ENCODE measurements around the gene TMEM53.

Gene TMEM53

GRCh38 chr1:44698138-44698537, 23.9 kb upstream of the TMEM53 start:
- no peak for DNase-seq (ENCODE audit: low read depth in 2 of 2)

DNA sequence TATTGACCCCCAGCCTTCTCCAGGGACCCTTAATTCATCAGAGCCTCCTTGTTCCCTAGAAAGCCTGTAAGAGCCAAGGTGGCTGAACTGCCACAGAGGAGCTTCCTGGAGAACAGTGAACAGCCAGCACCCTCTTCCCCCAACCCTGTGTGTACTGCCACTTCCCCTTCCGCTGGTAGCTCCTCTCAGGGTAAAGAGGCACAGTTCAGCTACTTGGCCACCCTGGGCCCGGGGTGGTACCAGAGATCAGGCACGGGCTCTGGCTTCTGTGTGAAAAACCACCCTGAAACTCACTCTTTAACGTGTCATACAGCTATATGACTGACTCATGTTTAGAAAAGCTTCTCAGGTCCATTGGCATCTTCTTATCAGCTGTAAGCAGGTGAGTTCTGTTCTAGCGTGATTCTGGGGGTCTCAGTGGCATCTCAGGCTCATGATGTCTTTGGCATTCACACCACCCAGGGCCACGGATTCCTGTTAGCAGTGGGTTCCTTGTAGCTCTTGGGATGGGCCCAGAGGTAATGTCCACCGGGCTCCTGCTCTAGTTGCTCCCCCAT, 22.6 kb upstream of the TMEM53 start:
- no peak for DNase-seq (ENCODE audit: low read depth in 2 of 2)

DNA sequence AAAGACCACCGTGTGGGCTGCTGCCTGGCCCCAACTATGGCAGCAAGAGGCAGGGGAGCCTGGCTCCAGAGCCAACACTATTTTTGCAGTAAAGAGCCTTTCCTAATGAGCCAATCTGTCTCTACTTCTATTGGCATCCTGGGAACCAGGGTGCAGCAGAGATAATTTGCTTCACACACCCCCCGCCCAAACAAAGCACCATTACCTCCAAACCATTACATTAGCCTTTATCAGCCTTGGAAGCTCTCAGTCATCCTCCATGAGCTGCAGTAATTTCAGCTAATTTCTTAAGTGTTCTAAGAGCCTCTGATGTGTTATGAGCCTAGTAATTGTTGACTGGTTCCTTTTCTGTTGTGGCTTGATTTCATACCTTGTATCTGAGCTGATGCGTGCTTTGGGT, 21.8 kb upstream of the TMEM53 start:
- no peak for DNase-seq (ENCODE audit: low read depth in 2 of 2)

- DNase-seq (ENCODE audit: low read depth in 2 of 2) = no peak
Observed at GRCh38 chr1:44695671-44696070, 21.4 kb upstream of the TMEM53 start.

- no peak for DNase-seq (ENCODE audit: low read depth in 2 of 2)
Observed at GRCh38 chr1:44694863-44695478, 20.7 kb upstream of the TMEM53 start.

DNA sequence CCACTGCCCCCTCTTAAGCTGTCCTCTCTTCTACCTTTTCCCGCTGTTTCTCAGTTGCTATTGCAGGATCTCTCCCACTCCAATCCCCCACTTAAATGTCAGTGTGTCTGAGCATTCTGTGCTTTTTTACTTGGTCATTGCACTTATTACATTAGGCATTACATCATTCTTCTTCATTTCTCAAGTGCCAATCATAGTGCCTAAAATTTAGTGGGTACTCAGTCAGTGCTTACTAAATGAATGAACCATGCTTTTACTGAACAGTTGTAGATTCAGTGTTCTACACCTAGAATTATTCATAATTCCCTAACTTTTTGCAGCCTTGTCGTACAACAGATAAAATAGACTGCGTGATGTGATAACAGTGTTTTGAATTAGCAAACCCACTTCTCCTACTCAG, 19.6 kb upstream of the TMEM53 start:
- DNase-seq (ENCODE audit: low read depth in 2 of 2) = no peak

DNA sequence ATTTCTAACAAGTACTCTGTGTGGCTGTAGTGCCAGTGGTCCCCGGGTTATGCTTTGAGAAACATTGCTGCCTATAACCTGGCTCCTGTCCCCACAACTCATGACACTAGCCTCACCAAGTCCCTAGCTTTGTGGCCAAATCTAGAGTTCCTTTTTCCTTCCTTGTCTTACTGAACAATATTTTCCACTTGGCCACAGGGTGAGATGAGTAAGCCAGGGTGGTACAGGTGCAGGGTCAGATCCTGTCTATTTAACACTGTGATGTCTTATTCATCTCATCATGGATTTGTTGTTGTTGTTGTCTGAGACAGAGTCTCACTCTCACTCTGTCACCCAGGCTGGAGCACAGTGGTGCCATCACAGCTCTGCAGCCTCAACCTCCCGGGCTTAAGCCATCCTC, 18.9 kb upstream of the TMEM53 start:
- DNase-seq (ENCODE audit: low read depth in 2 of 2) = no peak

DNA sequence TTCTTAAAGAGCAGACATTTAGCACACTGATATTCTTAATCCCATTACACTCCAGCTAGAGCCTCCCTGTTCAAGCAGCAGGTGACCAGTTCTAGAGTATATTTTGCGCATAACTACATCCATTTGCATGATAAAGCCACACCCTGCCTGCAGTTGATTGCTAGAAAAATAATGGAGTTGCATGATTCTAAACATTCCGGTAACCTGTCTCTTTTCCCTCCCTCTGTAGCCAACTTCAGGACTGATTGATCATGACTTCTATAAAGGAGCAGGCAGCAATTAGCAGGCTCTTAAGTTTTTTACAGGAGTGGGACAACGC, 15.1 kb upstream of the TMEM53 start:
- no peak for DNase-seq (ENCODE audit: low read depth in 2 of 2)

DNA sequence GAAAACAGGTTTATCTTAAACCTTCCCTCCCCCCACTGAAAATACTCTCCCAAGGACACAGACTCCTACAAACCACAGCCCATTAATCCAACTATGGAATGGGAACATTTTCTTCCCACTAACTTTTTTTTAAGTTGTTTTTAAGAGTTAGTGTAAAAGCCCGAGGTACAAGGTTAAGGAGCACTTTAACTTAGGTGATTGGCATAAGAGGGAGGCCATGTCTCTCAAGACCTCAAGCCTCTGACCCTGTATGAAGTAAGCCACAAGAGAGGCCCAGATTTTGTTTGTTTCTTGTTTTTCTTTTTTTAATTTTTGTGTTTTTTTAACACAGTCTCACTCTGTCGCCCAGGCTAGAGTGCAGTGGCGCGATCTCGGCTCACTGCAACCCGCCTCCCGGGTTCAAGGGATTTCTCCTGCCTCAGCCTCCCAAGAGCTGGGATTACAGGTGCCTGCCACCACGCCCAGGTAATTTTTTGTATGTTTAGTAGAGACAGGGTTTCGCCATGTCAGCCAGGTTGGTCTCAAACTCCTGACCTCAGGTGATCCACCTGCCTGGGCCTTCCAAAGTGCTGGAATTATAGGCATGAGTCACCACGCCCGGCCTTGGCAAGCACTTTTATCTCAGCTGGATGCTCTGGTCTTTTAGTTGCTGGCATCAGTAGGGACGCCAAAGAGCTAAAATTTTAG, 14.6 kb upstream of the TMEM53 start:
- no peak for DNase-seq (ENCODE audit: low read depth in 2 of 2)

- no peak for DNase-seq (ENCODE audit: low read depth in 2 of 2)
Observed at GRCh38 chr1:44685881-44686280, 11.6 kb upstream of the TMEM53 start.

DNA sequence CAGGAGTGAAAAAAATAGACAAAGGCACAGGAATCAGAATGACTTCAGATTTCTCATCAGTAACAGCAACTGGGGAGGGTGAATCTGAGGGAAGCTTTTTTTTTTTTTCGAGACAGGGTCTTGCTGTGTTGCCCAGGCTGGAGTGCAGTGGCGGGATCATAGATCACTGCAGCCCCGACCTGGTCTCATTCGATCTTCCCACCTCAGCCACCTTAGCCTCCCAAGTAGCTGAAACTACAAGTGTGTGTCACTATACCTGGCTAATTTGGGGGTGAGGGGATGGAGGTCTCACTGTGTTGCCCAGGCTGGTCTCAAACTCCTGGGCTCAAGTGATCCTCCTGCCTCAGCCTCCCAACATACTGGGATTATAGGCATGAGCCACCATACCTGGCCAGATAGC, 10.9 kb upstream of the TMEM53 start:
- no peak for DNase-seq (ENCODE audit: low read depth in 2 of 2)

- no peak for DNase-seq (ENCODE audit: low read depth in 2 of 2)
Observed at GRCh38 chr1:44684525-44684924, 10.2 kb upstream of the TMEM53 start.

- no peak for DNase-seq (ENCODE audit: low read depth in 2 of 2)
Observed at GRCh38 chr1:44682883-44683265, 8.6 kb upstream of the TMEM53 start.

DNA sequence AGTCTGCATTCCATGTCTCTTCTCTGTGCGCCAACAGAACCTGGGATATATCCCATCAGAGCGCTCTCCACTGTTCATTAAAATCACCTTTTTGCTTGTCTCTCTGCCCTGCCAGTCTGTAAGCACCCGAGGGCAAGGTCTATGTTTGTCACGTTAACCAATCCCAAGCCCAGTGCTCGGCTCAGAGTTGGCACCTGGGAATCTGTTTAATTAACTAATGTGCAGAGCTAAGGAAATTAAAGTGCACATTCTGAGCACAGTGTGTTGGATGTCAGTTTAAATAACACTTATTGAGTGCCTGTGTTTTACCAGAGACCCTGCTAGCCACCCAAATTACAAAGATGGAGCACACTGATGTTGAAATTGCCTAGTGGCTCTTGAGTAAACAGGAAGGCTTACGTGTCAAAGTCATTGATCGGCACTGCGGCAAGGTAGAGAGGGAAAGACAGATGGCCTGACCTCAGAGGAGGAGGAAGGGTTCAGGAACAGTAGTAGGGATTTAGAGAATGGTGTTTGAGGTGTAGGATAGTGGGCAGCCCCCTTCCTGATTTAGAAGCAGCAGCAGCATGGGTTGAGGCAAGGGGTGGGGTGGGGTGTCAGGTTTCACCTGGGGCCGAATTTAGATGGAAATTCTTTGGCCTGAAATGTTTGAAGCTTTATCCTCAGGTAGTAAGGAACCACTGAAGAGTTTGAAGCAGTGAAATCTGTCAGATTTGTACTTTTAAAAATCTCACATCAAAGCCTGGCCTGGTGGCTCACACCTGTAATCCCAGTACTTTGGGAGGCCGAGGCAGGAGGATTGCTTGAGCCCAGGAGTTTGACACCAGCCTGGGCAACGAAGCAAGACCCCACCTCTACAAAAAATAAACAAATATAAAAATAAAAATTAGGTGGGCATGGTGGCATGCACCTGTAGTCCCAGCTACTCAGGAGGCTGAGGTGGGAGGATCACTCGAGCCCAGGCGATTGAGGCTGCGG, 7.9 kb upstream of the TMEM53 start:
- DNase-seq (ENCODE audit: low read depth in 2 of 2) = no peak

DNA sequence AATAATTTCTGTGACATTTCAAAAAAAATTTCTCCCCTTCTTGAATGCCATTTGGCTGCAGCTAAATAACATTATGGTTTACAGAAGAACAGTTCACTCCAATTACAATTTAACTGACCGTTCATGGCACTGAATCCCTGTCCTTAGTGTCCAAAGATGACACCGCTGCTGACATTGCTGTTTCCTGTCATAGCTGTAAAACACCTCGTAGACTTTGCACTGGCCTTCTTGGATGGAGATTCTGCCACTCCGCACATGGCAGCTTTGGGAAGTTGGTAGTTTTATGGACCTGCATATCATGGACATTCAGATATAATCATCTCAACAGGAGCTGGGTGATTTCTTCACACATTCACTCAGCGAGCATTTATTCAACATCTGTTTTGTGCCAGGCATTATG, 5.2 kb upstream of the TMEM53 start:
- no peak for DNase-seq (ENCODE audit: low read depth in 2 of 2)

DNA sequence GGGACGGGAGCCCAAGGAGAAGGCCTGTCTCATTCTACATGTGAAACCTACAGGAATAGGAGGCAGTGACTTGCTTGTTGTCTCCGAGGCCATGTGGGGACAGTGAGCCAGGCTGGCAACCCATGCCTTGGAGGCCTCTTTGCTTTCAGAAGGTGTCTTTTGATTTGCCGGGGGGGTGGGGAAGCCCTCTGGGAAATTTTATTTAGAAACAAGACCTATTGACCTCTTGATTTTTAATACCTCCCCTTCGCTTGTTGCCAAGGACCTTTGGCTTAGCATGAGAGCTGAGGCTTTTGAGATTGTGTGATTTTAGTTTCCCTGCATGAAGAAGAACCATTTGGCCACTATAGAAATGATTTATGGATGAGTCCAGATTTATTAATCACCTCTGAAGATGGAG, 4.3 kb upstream of the TMEM53 start:
- no peak for DNase-seq (ENCODE audit: low read depth in 2 of 2)

DNA sequence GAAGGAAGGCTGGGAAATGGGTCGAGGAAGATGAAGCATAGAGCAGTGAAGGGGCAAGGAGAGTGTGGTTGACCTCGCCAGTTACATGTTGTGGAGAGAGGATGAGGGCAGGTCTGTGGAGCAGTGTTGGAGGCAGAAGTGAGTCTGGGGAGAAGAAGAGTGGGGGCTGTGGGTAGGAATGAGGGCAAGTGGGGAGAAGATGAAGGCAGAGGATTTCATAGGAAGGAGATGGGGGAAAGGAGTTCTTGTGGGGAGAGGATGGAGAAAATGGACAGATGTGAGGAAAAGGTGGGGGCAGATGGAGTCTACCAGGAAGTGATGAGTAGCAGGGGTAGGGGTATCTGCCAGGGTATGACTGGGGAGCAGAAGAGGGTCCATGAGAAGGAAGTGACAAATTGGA, 3.8 kb upstream of the TMEM53 start:
- DNase-seq (ENCODE audit: low read depth in 2 of 2) = no peak

GRCh38 chr1:44677201-44677766, 3.0 kb upstream of the TMEM53 start:
- no peak for DNase-seq (ENCODE audit: low read depth in 2 of 2)

- DNase-seq (ENCODE audit: low read depth in 2 of 2) = no peak
Observed at GRCh38 chr1:44676484-44677200, 2.4 kb upstream of the TMEM53 start.

- no peak for DNase-seq (ENCODE audit: low read depth in 2 of 2)
Observed at GRCh38 chr1:44675186-44675585, 905 bp upstream of the TMEM53 start.

DNA sequence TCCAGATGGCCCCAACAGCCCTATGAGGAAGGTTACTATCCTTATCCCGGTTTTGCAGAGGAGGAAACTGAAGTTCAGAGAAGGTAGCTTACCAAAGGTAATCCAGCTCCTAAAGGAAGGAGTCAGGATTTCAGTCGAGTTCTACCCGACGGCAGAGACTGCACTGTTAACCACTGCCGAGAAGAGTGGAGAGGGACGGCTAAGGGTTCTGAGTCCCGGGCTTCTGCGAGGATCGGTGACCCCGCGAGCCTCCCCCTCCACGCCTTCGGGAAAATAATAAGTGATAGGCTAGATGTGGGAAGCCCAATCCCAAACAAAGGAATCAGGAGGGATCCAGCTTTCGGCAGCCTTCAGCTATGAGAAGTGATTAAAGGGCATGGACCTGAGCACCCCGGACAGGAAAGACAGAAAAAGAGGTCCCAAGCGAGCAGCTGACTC, 587 bp downstream of the TMEM53 start:
- DNase-seq (ENCODE audit: low read depth in 2 of 2) = no peak

All from stimulated activated CD8-positive, alpha-beta memory T cell treated with anti-CD3 and anti-CD28 coated beads, Interleukin-15, amount 100 ng/mL, for 4 hours (primary cell).